Measurements from ENCODE around the gene C10orf90.
A peak's percentile ranks its signal among the peaks of the same experiment; 100 is the strongest.

The C10orf90 gene

DNA sequence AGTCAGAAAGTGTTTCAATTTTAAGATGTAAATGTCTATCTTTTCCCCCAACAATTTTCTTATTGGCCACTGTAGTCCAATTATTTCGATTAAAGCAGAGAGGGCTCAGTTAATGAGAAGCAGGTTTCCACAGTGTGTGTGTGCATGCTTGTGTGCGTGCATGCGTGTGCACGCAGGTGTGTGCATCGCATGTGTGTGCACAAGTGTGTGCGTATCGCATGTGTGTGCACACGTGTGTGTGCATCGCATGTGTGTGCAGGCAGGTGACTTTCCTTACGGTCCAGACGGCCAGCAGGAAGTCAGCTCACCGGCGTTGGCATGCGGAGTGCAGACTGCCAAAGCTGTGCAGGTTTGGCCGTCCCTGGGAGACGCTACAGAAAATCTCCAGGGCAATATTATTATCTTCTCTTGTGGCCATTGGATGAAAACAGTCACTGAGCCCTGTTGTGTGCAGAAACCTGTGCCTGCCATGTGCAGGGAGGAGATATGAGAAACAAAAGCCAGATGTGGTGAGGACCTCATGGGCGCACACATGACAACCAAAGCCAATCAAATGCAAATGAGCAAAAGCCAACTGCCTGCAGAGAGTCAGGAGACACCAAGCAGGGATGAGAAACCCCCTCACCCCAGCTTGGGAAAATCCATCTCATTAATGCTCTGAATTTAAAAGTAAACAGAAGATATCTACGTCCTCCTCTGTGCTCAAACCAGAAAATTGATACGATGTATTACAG lies 70.4 kb downstream of the C10orf90 start:
- no peak overlapping the region for H3K4me3 ChIP-seq (ENCODE audit: low read depth, low read length)
- DNase-seq (ENCODE audit: low read depth), result no peak
- TF ChIP-seq, protein P1, sequence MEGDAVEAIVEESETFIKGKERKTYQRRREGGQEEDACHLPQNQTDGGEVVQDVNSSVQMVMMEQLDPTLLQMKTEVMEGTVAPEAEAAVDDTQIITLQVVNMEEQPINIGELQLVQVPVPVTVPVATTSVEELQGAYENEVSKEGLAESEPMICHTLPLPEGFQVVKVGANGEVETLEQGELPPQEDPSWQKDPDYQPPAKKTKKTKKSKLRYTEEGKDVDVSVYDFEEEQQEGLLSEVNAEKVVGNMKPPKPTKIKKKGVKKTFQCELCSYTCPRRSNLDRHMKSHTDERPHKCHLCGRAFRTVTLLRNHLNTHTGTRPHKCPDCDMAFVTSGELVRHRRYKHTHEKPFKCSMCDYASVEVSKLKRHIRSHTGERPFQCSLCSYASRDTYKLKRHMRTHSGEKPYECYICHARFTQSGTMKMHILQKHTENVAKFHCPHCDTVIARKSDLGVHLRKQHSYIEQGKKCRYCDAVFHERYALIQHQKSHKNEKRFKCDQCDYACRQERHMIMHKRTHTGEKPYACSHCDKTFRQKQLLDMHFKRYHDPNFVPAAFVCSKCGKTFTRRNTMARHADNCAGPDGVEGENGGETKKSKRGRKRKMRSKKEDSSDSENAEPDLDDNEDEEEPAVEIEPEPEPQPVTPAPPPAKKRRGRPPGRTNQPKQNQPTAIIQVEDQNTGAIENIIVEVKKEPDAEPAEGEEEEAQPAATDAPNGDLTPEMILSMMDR (conservative IDR thresholded peaks at IDR 0.05; ENCODE audit: low read depth, low read length), result no peak

DNA sequence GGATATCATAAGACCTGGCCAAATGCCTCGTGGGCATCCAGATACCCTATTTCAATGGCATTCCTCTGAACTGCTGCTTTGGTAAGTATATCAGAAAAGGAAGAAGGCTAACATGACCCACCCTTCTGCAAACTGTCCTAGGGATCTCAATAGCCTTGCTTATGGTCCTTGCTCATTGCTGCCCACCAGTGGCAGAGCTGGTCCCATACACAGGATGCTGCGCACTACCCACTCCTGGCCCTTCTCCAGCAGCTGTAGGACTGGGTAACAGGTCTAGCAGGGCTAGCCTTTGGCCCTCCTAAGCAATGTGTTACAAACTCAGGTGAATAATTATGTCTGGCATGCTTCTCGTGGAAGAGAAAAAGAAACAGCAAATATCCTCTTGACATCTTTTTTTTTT lies 72.5 kb downstream of the C10orf90 start:
- DNase-seq (ENCODE audit: low read depth), result peak; percentile 75
- H3K4me3 ChIP-seq (ENCODE audit: low read depth, low read length), result no peak overlapping the region
- TF ChIP-seq, protein P1 (conservative IDR thresholded peaks at IDR 0.05; ENCODE audit: low read depth, low read length), result peak; percentile 93

DNA sequence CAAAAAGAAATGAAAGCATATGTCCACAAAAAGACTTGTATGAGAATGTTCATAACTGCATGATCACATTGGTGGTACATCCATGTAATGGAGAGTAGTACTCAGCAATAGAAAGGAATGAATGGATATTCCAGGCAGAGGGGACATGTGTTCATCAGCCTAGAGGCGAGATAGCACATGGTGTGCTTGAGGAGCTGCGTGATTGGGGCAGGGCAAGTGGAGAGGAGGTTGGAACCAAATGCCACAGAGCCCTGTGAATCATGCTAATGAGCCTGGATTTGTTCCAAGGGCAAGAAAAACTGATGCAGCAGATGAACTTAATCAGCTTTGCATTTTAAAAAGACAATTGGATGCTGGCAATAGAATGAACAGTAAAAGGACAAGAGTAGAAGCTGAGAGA lies 73.3 kb downstream of the C10orf90 start:
- no peak for DNase-seq (ENCODE audit: low read depth)
- TF ChIP-seq, protein P1 (conservative IDR thresholded peaks at IDR 0.05; ENCODE audit: low read depth, low read length), result no peak
- no peak overlapping the region for H3K4me3 ChIP-seq (ENCODE audit: low read depth, low read length)

DNA sequence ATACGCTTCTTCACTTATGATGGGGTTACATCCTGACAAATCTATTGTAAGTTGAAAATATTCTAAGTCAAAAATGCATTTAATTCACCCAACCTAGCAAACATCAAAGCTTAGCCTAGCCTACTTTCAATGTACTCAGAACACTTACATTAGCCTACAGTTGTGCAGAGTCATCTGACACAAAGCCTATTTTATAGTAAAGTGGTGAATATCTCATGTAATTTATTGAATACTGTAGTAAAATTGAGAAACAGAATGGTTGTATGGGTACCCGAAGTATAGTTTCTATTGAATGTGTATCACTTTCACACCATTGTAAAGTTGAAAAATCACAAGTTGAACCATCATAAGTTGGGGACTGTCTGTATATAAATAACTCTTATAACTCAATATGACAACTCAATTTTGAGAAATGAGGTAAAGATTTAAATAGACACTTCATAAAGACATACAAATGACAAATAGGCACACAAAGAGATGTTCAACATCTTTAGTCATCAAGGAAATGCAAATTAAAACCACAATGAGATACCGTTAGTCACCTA lies 73.9 kb downstream of the C10orf90 start:
- no peak for DNase-seq (ENCODE audit: low read depth)
- TF ChIP-seq, protein P1 (conservative IDR thresholded peaks at IDR 0.05; ENCODE audit: low read depth, low read length), result no peak
- H3K4me3 ChIP-seq (ENCODE audit: low read depth, low read length), result no peak overlapping the region

DNA sequence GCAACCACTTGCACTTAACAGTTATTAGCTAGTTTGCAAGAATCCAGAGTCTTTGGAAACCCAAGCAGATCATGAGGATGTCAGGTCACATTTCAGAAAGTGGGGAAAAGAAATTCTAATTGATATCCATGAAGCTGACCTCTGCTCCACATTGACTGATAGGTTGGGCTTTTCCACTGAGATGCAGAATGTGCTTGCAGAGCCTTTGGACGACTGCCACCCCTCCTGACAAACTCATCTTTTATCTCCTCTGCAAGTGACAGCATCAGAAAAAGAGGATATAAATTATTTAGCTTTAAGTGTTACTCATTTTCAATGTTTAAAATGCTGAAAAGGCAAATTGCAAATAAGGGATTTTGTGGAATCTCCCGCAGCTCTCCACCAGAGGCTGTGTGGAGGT lies 75.3 kb downstream of the C10orf90 start:
- TF ChIP-seq, protein P1 (conservative IDR thresholded peaks at IDR 0.05; ENCODE audit: low read depth, low read length), result no peak
- no peak overlapping the region for H3K4me3 ChIP-seq (ENCODE audit: low read depth, low read length)
- DNase-seq (ENCODE audit: low read depth), result no peak

DNA sequence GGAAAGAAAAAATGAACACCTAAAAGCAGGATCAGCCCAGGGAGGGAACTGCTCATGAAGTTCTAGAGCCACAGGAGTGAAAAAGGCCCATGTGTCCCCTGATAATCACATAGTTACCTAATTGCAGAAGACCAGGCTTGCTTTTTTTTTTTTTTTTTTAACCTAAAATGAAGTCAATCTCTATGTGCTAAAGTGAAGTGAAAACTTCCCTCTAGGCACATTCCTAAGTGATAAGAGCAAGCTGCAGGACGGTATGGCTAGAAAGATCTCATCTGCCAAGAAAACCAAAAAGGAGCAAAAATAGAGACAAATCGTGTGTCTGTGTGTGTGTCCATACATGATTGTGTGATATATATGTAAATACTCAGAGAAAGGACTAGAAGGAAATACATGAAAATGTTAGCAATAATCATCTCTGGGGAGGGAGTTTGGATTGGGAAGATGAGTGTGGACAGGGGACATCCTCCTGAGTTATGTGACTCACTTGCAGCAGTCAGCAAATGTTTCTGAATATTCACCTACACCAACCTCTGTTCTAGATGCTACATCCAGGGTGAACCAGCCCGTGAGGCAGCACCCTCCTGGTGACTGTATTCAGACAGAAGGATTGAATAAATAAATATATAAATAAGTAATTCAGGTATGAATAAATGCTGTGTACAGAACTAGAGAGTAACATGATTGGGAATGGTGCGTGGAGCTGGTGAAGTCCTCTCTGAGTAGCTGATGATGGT lies 76.4 kb downstream of the C10orf90 start:
- TF ChIP-seq, protein P1 (conservative IDR thresholded peaks at IDR 0.05; ENCODE audit: low read depth, low read length), result no peak
- DNase-seq (ENCODE audit: low read depth), result no peak
- no peak overlapping the region for H3K4me3 ChIP-seq (ENCODE audit: low read depth, low read length)
